GM19463 (cell line): ENCODE measurements around the gene RAB24.

Source experiments
- ATAC-seq: cut with Tn5 transposase; IDR thresholded peaks from one replicate; pipeline ENCODE4 v1.9.1; 2021; ENCODE audit warnings: mild to moderate bottlenecking, moderate library complexity; ENCODE audit not compliant: unreplicated experiment

Gene RAB24

DNA sequence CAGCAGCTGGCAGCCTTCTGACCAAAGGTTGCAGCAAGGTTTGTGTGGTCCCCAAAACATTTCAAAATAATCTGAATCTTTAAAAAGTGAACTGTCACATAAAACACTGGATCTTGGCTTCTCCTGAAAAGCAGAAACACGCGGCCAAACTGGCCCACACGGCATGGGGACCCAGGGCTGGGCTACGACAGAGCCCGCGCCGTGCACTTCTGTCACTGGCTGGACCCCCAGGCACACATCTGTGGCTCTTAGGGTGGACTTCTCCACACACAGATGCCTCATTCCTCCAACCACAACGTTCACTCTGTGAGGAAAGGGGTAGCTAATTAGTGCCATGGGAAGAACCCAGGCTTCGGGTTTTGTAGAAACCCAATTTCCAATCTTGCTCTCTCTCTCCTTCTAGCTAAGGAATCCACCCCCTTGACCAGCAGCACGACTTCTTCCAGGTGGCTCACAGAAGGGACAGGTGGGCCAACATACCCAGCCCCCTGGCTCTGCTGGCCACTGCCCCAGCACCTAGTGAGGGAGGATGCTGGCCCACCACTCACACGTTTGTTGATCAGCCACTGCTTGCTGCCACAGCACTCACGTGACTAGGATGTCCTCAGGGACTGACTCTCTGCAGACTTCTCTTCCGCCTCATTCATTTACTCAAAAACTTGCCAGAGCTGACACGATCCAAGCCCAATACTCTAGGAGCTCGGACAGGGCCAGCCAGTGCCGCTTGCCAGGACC, 30.1 kb upstream of the RAB24 start:
- no peak for ATAC-seq

DNA sequence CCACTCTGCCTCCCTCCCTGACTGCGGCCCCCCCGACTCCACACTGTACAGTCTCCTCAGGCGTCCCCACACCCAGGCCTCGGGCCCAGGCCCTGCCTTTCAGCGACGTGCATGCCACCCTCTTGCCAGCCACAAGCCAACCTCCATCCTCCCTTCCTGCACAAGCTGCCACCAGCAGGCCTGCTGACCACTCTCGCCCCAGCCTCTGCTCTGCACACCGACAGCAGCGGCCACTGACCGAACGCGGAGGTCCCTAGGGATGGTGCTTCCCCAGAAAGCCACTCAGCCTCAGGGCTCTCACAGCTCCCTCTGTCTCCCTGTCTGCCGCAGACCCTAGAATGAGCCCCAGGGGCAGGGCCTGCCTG, 29.4 kb upstream of the RAB24 start:
- ATAC-seq = no peak

DNA sequence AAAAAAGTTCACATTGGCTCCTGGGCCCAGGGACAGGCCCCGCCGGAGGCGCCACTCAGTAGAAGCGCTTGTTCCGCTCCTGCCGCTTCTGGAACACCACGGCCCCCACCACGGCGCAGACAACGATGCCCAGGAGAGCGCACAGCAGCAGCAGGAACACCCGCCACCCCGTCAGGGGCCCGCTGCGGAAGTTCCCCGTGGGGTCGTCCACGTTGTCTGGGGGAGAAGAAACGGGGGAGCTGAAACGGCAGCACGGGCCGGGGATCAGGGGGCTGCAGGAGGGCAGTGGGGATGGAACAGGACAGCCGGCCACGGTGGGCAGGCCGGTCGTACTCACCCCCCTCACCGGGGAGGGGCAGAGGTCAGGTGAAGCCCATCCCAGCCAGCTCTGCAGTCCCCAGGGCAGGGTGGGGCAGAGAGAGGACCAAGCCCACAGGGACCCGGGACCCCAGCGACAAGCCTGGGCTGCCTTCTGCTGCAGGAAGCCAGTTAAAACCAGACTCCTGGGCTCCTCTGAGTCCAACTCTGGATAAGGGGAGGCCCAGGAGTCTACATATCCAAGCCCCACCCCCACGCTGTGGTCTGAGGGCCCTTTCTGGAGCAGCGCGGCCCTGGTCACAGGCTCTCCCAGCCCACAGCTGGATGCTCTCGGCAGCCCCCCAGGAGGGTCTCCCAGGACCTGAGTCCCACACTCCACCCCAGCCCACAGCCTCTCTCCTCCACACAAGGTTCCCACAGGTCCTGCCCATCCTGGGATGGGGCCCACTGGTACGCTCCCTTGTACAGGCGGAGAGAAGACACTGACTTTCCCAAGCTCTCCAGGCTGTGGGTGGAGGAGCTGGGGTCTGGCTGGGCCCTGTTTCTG, 28.7 kb upstream of the RAB24 start:
- ATAC-seq = no peak

DNA sequence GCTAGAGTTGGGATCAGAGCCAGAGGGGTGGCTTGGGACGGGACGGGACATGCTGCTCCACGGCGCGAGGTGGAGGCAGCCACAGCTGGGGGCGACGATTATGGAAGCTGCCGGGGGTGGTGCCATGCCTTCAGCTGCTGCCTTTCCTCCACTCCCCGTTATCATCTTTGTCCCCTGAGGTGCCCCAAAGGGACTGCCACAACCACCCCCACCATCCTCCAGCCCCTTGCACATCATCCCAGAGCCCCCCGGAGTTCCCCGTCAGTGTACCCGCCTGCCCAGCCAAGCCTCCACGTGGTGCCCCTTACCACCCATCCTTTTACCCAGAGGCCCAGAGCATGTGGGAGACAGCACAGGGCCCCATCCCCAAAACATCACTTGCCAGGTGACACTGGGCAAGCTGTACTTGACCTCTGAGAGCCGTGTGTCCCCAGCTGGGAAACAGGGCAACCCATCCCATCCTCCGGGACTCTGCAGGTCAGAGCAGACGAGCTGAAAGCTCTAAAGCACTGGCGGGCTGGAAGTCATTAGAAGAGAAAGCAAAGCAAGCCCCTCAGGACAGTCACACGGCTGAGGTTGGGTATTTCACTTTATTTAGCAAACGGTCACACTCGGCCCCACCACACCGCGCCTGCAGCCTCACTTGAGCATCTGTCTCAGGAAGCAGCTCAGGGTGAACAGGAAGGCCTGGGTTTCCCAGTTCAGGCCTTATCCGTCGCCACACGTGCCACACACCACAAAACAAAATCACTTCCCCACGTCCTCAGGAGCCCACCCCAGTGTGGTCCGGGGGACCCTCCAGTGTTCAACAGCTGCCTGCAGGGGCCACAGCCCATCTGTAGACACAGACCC, 27.7 kb upstream of the RAB24 start:
- ATAC-seq = no peak

DNA sequence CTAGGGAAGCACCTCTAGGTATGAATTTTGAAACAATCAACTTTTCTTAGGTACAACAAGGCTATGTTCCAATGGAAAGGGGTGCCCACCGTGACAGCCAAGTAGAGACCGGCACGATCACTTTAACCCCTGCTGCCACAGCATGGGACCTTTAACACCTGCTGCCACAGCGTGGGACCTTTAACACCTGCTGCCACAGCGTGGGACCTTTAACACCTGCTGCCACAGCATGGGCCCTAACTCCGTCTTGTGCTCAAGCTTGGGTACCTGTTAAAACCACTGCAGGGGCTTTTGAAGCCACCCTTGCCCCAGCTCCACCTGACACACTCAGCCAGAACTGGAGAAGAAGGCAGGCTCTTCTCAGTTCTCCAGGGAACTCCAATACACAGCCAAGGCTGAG, 26.4 kb upstream of the RAB24 start:
- no peak for ATAC-seq

DNA sequence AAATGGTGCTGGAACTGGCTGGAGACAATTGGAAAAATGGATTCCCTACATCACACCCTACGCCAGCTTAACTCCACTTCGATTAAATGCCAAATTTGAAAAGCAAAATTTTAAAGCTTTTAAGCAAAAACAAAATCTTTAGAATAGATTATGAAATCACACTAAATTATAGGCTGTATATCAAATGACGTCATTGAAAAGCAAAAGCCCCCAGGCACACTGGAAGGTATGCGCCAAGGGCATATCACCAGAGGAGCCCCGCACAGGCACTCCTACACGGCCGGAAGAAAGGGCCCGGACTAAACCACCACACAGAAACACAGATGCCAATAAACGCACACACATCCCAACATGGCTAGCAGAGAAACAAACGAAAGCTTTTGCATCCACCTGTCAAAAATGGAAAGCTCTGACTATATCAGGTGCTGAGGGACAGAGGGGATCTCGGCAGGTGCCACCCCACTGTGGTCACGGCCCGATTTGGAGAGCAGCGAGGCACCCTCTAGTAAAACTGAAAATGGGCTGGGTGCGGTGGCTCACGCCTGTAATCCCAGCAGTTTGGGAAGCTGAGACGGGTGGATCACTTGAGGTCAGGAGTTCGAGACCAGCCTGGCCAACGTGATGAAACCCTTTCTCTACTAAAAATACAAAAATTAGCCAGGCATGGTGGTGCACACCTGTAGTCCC, 25.2 kb upstream of the RAB24 start:
- no peak for ATAC-seq

DNA sequence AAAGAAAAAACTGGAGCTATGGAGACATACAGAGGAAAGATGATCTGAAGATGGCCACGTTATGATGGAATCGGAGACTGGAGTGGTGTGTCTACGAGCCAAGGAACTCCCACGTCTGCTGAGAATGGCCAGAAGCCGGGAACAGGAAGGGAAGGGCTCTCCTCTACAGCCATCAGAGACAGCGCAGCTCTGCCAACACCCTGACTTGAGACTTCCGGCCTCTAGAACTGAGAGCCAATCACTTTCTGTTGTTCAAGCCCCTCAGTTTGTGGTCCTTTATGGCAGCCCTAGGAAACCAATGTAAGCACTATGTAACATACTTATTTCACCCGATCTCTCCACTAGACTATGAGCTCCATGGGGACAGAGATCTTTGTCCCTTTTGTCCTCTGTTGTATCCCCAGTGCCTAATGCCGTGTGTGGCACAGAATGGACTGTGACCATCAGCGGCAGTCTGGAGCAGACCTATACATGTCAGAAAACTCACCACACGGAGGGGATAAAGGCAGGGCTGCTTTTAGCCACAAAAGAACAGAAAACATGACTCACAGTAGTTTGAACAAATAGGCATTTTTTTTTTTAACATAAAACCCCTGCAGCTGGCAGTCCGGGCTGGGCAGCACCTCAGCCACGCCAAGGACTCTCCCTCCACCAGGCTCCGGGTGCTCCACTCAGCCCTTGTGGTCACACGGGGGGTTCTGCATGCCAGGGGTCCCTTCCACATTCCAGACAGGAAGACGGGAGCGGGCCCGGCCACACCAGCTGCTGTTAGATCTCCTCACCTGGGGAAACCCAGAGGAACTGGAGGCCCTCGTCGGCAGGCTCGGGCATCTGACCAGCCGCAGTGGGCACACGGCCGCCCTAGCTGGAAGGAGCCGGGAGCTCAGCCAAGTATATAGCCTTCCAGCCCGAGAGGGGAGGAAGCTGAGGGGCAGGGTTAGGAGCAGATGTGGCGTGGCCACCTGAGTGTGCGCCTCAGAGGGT, 24.3 kb upstream of the RAB24 start:
- ATAC-seq = no peak

DNA sequence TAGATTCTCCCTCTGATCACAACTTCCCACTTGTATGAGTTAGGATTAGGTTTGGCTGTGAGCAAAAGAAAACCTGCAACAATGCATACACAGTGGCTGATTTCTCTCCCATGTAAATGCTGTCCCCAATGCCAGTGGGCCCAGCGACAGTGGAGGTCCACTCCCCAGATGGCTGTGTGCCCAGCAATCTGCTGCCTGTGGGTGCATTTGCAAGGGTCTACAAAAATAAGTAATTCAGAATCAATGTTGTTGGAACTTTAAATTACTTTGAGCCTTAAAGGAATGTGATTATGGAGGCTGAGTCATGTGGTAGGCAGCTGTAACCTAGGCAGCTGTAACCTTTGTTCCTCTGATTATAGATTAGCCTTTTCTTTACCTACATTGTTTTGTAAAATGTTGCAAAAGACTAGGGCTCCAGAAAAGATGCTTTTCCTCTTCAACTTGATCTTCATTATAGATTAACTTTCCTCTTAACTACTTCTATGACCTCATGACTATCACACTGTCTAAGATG, 22.4 kb upstream of the RAB24 start:
- no peak for ATAC-seq

DNA sequence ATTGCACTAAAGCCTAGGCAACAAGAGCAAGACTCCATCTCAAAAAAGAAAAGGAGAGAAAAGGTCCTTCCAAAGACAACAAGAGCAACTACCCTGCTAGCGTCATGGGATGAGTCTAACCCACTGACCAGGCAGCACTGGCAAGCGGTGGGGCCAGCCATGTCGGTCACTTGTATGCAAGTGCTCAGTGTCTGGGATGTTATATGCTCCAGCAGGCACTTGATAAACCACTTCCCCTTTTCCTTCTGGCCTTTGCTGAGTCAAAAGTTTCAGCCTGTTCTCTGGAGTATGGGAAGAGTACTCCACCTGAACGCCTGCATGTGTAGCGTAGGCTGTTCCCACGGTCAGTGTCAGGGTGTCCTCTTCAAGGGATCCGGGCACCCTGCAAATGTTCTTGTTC, 17.4 kb upstream of the RAB24 start:
- no peak for ATAC-seq

DNA sequence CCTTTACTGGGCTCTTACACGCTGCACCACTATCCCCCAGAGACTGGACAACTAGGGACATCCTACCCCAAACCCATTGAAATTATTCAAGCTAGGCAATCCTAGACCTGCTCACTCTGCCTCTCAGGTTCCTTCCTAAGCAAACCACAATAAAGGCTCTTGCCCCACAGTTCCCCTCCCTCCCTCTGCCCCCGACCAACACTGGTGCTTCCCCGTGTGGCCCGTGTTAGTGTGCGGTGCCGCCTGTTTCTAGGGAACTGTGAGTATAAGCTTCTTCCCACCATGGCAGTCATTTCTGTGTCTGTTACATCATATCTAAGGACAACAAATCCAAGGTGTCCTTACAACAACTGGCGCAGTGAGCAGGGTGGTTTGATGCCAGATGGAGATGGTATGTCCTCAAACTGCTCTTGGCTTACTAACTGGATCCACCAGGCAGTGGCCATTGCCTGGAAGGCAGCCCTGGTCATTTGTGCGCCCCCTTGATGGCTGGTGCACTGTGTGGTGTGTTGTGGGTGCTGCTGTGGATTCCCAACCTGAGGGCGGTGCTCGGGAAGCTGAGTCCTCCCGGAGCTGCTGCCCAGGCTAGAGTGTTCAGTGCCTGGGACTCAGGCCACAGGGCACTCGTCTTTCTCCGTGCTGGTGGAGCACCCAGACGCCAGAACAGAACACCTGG, 16.5 kb upstream of the RAB24 start:
- no peak for ATAC-seq

DNA sequence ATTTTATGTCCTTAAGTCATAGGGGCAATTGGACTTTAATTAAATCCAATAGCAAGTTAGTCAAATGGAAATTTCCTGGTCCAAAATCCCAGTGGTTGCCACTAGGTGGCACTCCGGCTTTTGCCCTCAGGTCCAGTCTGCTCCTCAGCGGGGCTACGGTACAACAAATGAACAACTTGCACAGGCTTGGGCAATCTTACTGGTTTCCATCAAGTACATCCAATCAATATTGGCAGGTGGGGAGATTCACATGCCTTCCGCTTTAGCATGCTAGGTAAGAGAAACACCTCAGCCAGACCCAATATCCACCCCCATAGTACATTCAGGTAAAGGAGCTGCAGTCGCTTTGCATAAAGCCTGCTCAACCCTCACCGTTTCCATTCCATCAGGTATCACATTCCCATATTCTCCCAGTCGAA, 14.4 kb upstream of the RAB24 start:
- ATAC-seq = no peak

DNA sequence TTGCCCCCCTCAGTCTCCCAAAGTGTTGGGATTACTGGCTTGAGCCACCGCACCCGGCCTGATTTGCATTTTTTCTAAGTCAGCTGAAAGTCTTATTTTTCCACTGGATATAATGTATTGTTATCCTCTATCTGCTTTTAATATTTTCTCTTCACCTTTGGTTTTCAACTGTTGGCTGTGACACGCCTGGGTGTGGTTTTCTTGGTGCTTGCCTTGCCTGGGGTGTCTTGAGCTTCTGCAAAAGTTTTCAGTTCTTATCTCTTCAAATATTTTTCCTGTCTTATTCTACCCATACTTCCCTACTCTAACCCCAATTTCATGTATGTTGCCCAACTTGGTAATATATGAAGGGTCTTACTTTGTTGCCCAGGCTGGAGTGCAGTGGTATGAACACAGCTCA, 12.5 kb upstream of the RAB24 start:
- ATAC-seq = no peak

DNA sequence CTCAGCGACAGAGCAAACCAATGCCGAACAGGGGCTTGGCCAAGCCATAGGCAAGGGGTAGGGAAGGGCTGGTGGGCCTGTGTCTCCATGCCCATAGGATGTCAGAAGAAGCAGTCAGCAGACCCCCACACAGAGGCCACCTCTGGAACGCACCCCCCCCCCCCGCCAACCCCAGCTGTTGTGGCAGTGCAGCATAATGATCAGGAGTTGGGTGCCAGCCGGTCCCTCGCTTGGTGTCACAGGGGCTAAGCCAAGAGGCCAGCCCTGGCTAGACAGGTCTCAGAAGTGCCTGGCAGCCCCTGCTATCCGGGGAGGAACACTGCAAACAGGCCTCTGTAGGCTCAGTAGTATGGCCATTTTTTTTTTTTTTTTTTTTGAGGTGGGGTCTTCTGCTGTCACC, 11.9 kb upstream of the RAB24 start:
- ATAC-seq = no peak

DNA sequence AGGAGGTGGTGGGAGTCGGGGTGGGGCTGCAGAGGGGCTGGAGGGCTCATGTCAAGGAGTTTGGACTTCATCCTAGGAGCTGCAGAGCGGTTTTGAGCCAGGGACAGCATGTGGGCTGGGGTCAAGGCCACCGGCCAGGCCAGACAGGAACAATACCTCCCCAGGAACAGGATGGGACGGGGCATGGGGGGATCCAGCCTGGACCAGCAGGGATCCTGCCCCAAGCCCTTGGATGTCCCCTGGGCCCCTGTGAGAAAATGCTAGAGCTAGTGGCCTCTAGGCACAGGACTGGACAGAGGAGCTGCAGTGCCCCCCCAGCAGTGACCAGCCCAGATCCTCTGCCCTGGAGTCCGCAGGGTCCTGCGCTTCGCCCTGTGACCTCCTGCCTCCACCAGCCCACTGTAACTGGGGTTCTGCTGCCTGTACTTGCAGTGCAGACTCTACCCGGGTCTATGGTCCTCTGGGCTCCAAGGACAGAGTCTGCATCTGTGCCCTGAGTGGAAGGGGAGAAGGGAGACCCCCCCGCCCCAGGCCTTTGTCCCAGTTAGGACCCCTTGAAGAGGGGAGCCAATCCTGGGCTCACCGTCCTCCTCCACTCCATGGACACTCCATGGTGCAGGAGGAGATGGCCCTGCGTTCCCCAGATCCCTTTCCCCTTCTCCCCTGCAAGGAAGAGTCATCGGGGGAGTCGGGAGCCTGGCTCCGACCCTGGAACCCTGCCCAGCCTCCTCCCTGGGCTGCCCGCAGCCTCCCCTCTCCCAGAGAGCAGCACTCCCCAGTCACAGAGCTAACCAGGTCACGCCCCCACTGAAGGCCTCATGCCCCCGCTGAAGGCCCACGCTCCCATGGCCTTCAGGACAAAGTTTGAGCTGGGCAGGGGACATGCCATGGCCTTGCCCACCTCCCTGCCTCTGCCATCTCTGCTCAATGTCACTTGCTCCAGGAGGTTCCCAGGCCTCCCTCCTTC, 11.1 kb upstream of the RAB24 start:
- no peak for ATAC-seq

DNA sequence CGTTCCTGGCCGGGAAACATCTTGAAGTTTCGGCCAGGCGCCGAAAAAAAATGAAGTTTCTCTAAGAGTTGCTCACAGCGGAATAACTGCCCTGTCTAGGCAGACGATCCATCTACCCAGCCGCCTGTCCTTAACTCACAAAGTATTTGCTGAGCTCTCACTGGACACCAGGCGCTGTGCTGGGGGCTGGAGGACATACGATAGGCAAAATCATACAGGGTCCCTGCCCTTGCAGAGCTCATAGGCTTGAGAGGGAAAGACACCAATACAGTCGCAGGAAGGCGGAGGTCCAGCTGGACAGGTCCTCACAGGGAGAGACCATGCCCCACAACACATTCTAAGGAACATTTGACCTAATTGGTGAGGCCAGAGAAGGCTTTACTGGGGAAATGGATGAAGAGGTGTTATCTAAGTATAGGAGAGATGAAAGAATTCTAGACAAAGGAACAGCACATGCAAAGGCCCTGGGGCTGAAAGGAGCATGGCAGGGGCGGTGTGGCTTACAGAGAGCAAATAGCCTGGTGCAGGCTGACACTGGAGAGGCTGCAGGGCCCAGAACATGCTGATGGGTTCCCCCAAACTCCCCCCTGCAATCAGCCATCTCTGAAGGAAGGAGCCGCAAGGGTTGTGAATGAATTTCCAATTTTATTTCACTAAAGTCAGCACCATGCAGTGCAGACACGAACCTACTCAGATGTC, 10.2 kb upstream of the RAB24 start:
- ATAC-seq = no peak

DNA sequence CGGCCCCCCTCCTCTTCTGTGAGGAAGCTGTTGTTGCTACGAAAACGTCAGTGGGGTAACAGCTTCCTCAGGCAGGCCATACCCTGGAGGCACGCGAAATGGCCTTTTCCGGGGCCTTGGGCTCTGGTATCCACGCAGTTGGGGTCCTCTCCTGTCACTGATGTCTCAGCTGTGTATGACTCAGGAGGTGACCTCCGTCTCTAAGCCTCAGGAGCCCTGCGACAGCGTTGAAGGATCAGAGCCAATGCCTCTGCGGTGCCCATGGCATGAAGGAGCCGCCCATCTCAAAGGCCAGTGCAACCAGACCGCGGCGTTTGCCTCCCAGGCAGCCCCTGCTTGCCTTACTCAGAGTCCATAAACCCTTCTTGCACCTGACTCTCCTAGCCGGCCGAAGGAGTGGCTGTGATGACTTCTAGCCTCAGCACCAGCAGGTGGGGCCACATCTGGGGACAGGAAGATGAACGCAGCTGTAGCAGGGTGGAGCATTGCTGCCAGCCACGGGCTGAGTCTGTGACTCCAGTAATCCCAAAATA, 9.2 kb upstream of the RAB24 start:
- no peak for ATAC-seq
